T-helper 1 cell treated with Interleukin-12 subunit alpha and Interleukin-12 subunit beta and Interleukin-4 antibody, amounts not matched to agents 30 μg/mL and 1 μg/mL, for 36 hours (primary cell): Measurements from ENCODE around the gene XPO1.
A peak's percentile ranks its signal among the peaks of the same experiment; 100 is the strongest.
"Not testable (repeated sequence)": the region's sequence is repeated elsewhere in the genome, so short reads cannot be mapped to it uniquely, and the experiment has no call there.

Experiments
- H3K27ac Mint-ChIP-seq: one replicate; pipeline ENCODE4 v1.8.0; 2021; ENCODE audit warnings: mild to moderate bottlenecking, mixed read lengths
- H3K27me3 Mint-ChIP-seq: one replicate; pipeline ENCODE4 v1.8.0; 2021; ENCODE audit warnings: low read depth, mixed read lengths
- H3K36me3 Mint-ChIP-seq: one replicate; pipeline ENCODE4 v1.8.0; 2021; ENCODE audit warnings: low read depth, mixed read lengths
- H3K4me1 Mint-ChIP-seq: one replicate; pipeline ENCODE4 v1.8.0; 2021; ENCODE audit warnings: low read depth, mixed read lengths
- H3K4me3 Mint-ChIP-seq: one replicate; pipeline ENCODE4 v1.8.0; 2021; ENCODE audit warnings: mild to moderate bottlenecking, moderate library complexity, mixed read lengths
- H3K9me3 Mint-ChIP-seq: one replicate; pipeline ENCODE4 v1.8.0; 2021; ENCODE audit warnings: mixed read lengths

Gene XPO1

DNA sequence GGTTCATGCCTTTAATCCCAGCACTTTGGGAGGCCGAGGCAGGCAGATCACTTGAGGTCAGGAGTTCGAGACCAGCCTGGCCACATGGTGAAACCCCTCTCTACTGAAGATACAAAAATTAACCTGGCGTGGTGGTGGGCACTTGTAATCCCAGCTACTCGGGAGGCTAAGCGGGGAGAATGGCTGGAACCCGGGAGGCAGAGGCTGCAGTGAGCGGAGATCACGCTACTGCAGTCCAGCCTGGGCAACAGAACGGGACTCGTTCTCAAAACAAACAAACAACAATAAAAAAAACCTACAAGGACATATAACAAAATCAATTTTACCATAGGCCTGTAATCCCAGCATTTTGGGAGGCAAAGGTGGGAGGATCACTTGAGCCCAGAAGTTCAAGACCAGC lies 2.0 kb upstream of the XPO1 start:
- Mint-ChIP-seq H3K27me3 (peaks cover 10% of the 10 kb centered on the region), H3K4me1 (peaks cover 18% of the 10 kb centered on the region)
- not testable (repeated sequence) for H3K4me3 Mint-ChIP-seq, H3K9me3 Mint-ChIP-seq, H3K36me3 Mint-ChIP-seq, H3K27ac Mint-ChIP-seq

DNA sequence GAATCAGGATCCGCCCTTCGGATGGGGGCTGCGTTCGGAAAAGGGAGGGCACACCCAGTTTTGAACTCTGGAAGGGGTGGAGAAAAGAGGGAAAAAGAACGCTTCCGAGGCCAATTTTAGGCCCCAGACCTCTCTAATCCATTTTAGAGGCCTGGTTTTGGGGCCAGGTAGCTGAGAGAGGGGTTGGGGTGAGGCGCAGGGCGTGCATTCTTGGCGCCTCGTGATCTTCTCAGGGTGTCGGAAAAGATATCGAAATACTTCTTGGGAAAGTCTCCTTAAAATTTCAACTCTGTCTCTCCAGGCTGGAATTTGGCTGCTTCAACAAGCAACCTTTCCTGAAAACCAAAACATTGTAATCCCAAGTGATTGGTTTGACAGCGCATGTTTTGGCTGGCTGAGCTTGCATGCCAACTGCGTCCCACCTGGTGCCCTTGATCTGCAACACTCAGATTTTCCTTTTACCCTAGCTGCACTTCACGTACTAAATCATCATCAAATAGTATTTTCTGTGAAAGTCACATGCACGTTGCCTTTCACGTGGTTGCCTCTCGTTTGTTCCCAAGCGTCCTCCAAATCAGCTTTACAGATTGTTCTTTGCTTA lies 864 bp upstream of the XPO1 start:
- peak overlapping the region; percentile 100 for H3K4me3 Mint-ChIP-seq

DNA sequence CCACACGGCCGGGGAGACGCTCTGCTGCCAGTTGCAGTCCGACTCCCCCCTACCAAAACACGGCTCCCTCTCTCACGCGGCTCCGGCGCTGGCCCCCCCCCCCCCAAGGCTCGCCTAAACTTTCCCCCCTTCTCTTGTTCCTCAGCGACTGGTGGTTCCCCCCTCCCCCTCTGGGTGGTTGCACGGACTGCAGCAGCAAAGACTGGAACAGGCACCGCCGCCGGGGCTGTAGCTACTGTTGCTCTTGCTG lies 281 bp downstream of the XPO1 start:
- H3K4me1 Mint-ChIP-seq, result peaks cover 27% of the 10 kb centered on the region
- H3K4me3 Mint-ChIP-seq, result peak overlapping the region; percentile 100
- no peaks in the 10 kb centered on the region for H3K9me3 Mint-ChIP-seq
- H3K36me3 Mint-ChIP-seq, result peaks cover 10% of the 10 kb centered on the region
- peak overlapping the region; percentile 100 for H3K27ac Mint-ChIP-seq
- peaks cover 4% of the 10 kb centered on the region for H3K27me3 Mint-ChIP-seq

More for the DNA sequence above, 864 bp upstream of the XPO1 start:
- no peaks in the 10 kb centered on the region for H3K9me3 Mint-ChIP-seq
- H3K36me3 Mint-ChIP-seq, result peaks cover 10% of the 10 kb centered on the region
- peak overlapping the region; percentile 100 for H3K27ac Mint-ChIP-seq
- H3K4me1 Mint-ChIP-seq, result peaks cover 27% of the 10 kb centered on the region
- H3K27me3 Mint-ChIP-seq, result peaks cover 10% of the 10 kb centered on the region

DNA sequence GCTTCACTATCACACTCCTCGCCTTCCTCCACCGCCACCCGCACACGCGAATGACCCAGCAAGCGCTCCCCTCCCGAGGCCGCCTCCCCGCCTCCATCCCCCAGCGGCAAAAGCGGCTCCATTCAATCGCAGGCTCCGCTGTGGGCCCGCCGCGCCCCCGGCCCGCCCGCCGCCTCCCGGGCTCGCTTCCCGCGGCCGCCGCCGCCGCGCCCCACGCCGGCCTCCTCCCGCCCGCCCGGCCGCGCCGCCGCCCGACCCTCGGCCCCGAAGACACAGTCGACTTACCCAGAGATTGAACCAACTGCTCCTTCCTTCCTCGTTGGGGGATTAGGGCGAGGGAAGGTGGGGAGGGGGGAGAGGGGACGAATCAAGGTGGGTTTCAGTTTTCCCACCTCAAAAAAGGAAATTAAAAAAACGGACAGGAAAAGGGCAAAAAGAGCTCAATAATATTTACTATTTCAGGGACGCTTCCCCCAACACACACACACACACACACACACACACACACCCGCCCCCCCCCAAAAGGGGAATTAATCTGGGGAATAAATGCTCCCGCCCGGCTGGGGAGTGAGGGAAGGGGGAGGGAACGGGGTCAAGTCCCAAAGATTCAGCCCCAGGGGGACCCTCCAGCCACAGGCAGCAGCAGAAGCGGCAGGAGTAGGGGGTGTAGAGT lies 743 bp downstream of the XPO1 start:
- peaks cover 10% of the 10 kb centered on the region for H3K36me3 Mint-ChIP-seq
- peak overlapping the region; percentile 100 for H3K4me3 Mint-ChIP-seq
- H3K27ac Mint-ChIP-seq, result peak overlapping the region; percentile 100
- H3K4me1 Mint-ChIP-seq, result peaks cover 27% of the 10 kb centered on the region
- H3K27me3 Mint-ChIP-seq, result peaks cover 4% of the 10 kb centered on the region
- H3K9me3 Mint-ChIP-seq, result no peaks in the 10 kb centered on the region

DNA sequence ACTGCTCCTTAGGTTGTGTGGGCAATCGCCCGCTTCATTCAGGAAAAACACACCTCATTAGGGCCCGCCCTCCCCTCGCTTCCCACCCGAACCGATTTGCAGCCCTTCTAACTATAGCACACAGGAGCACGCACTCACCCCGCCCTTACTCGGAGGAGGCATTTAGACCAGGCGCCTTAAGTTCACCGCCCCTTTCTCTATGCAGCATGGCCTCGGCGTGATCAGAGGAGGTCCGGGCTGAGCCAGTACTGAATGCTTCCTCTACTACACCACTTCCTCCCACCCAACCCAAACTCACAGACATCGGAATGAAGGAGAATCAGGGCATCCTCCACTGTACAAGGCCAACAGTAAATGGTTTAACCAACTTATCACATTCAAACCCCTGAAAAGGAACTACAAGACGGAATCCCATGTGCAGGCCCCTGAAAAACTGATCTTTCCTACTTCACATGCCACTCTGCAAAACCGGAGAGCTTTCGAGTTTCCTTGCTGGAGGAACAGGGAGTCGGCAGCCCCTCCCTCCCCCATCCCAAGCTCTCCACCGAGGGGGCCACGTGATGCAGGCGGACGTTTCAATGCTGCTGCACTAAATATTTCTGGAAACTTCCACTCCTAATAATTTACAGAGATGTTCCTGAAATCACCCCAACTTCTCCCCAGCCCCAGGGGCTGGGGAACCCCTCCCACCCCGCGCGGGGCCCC lies 1.4 kb downstream of the XPO1 start:
- Mint-ChIP-seq H3K27me3 (peaks cover 4% of the 10 kb centered on the region), H3K4me3 (peak overlapping the region; percentile 96), H3K27ac (peak overlapping the region; percentile 97), H3K4me1 (peaks cover 27% of the 10 kb centered on the region), H3K36me3 (peaks cover 10% of the 10 kb centered on the region), H3K9me3 (no peaks in the 10 kb centered on the region)

DNA sequence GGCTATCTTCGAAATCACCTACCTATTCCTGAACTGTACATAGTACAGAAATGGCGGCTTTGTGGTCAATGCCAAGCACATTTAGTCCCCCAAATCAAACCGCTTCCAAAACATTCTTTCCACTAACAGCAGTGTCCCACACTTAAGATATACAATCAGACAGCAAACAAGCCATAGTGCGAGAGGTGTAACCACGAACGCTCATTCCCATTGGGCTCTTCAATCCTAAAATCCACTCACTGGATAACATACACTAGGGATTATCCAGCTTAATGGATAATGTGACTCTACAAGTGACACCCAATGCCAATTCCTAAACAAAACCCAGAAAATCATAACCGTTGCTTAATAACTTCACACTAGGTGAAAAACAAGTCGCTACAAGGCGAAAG lies 2.0 kb downstream of the XPO1 start:
- Mint-ChIP-seq H3K27ac (peak overlapping the region; percentile 97), H3K36me3 (peaks cover 12% of the 10 kb centered on the region), H3K4me3 (peak overlapping the region; percentile 96), H3K4me1 (peaks cover 29% of the 10 kb centered on the region), H3K27me3 (peaks cover 4% of the 10 kb centered on the region), H3K9me3 (no peaks in the 10 kb centered on the region)

DNA sequence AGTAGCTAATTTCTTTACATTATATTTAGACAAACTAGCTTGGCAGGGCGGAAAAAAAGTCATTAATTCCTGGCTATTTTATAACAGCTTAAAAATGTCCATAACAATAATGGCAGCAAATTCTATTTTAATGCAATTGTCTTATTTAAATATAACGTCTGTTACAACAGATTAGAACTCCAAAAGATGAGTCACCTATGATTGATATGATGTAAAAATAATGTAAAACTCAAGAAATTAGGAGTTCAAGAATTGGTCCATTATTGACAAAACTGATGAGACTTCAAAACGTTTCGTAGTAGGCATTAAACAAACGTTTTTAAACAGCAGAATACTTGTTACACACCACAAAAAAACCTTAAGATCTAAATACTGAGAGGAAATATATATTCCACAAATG lies 2.7 kb downstream of the XPO1 start:
- peak overlapping the region; percentile 97 for H3K27ac Mint-ChIP-seq

DNA sequence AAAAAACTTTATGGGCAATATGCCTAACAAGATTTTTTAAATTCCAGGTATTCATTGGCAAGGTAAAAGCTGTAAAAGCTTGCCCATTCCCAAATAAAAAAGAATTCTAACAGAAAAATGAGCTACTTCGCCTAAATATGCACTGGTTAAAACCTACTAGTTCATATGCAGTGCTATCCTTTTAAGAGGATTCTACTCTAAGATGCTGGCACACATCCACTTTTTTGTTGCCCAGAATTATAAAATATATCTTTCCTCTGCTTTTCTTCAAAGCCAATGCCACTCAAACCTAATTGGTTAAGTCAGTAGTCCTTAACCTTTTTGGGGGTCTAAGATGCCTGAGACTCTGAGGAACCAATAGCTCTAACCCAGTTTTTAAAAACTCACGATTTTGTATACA lies 3.2 kb downstream of the XPO1 start:
- peak overlapping the region; percentile 96 for H3K4me3 Mint-ChIP-seq
- H3K27me3 Mint-ChIP-seq, result peaks cover 4% of the 10 kb centered on the region
- peaks cover 38% of the 10 kb centered on the region for H3K4me1 Mint-ChIP-seq
- peaks cover 15% of the 10 kb centered on the region for H3K36me3 Mint-ChIP-seq
- H3K9me3 Mint-ChIP-seq, result no peaks in the 10 kb centered on the region
- H3K27ac Mint-ChIP-seq, result peak overlapping the region; percentile 47

More for the DNA sequence above, 2.7 kb downstream of the XPO1 start:
- H3K4me3 Mint-ChIP-seq, result peak overlapping the region; percentile 96
- H3K36me3 Mint-ChIP-seq, result peaks cover 12% of the 10 kb centered on the region
- H3K27me3 Mint-ChIP-seq, result peaks cover 4% of the 10 kb centered on the region
- H3K9me3 Mint-ChIP-seq, result no peaks in the 10 kb centered on the region
- peaks cover 32% of the 10 kb centered on the region for H3K4me1 Mint-ChIP-seq

DNA sequence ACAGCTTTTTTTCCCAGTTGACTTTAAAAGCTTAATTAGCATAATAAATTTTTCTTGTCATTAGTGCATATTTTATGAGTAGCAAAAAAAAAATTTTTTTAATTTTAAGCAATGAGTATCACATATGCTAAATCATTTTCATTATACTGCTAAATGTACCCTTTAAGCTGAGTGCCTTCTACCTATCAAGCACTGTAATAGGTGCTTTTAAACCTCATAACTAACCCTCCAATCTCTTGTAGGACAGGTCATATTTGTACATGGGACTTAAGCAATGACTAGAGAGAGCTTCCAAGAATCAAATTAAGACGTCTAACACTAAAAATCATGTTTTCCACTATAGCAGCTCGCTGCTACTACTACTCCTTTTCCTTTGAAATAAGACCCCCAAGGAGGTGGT lies 7.4 kb downstream of the XPO1 start:
- Mint-ChIP-seq H3K27ac (no peak overlapping the region), H3K36me3 (peaks cover 7% of the 10 kb centered on the region), H3K27me3 (no peaks in the 10 kb centered on the region), H3K4me3 (no peak overlapping the region), H3K9me3 (no peaks in the 10 kb centered on the region), H3K4me1 (peaks cover 36% of the 10 kb centered on the region)

DNA sequence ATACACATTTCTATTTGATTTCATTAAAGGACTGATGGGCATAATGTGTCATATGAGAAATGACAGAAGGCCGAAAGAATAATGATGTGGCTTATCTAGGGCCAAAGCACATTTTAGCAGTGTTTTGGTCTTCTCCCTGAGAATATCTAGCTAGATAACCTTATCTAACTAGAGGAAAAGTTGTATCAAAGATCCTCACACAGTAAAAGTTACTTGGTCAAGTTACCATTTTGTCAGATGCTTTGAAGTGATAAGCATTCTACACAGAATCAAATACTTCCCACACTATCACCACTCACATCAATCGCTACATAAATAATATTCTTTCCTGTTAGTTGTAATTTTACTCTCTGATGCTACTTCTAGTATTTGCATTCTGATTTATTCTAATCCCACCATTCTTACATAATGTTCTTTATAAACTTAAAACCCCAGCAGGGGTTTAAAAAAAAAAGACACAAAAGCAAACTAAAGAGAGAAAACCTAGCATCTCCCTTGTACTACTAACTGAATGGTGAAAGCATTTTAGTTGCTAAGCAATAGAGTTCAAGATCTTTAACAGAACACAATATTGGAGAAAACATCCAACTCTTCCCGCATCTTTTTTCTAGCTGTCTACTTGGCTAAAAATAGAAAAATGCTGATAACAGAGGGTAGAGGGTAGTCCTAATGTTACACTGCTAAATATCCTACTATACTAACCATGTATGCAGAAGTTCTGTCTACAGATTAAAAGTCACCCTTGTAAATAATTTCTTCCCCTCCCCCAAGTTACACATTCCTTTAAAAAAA lies 8.0 kb downstream of the XPO1 start:
- Mint-ChIP-seq H3K4me3 (no peak overlapping the region), H3K4me1 (peaks cover 32% of the 10 kb centered on the region), H3K9me3 (no peaks in the 10 kb centered on the region), H3K27ac (no peak overlapping the region), H3K36me3 (peaks cover 7% of the 10 kb centered on the region), H3K27me3 (no peaks in the 10 kb centered on the region)

DNA sequence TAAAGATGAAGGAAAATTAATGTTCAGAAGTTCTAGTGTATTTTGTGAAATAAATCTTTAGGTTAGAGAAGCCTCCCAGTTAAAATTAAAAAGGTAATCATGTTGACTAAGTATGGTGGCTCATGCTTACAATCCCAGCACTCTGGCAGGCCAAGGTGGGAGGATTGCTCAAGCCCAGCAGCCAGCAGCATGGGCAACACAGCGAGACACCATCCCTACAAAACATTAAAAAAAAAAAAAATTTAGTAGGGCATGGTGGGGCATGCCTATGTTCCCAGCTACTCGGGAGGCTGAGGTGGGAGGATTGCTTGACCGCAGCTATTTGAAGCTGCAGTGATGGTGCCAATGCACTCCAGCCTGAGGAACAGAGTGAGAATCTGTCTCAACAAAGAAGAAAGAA lies 17.9 kb downstream of the XPO1 start:
- Mint-ChIP-seq H3K4me3 (no peak overlapping the region), H3K27me3 (no peaks in the 10 kb centered on the region), H3K36me3 (peaks cover 37% of the 10 kb centered on the region), H3K27ac (no peak overlapping the region), H3K4me1 (peaks cover 15% of the 10 kb centered on the region), H3K9me3 (no peaks in the 10 kb centered on the region)

DNA sequence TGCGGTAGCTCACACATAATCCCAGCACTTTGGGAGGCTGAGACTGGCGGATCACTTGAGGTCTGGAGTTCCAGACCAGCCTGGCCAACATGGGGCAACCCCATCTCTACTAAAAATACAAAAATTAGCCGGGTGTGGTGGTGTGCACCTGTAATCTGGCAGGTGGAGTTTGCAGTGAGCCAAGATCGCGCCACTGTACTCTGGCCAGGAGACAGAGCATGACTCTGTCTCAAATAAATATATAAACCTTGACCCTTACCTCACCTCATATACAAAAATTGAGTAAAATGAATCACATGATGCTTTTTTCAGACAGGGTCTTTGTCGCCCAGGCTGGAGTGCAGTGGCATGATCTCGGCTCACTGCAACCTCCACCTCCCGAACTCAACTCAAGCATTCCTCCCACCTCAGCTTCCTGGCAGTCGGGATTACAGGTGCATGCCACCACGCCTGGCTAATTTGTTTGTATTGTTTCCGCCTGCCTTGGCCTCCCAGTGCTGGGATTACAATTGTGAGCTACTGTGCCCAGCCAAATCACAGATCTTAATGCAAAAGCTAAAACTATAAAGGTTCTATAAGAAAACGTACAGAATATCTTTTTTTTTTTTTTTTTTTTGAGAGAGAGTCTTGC lies 25.3 kb downstream of the XPO1 start:
- Mint-ChIP-seq H3K36me3 (peaks cover 36% of the 10 kb centered on the region), H3K4me1 (peaks cover 3% of the 10 kb centered on the region), H3K27ac (no peak overlapping the region), H3K4me3 (no peak overlapping the region), H3K27me3 (no peaks in the 10 kb centered on the region), H3K9me3 (no peaks in the 10 kb centered on the region)

DNA sequence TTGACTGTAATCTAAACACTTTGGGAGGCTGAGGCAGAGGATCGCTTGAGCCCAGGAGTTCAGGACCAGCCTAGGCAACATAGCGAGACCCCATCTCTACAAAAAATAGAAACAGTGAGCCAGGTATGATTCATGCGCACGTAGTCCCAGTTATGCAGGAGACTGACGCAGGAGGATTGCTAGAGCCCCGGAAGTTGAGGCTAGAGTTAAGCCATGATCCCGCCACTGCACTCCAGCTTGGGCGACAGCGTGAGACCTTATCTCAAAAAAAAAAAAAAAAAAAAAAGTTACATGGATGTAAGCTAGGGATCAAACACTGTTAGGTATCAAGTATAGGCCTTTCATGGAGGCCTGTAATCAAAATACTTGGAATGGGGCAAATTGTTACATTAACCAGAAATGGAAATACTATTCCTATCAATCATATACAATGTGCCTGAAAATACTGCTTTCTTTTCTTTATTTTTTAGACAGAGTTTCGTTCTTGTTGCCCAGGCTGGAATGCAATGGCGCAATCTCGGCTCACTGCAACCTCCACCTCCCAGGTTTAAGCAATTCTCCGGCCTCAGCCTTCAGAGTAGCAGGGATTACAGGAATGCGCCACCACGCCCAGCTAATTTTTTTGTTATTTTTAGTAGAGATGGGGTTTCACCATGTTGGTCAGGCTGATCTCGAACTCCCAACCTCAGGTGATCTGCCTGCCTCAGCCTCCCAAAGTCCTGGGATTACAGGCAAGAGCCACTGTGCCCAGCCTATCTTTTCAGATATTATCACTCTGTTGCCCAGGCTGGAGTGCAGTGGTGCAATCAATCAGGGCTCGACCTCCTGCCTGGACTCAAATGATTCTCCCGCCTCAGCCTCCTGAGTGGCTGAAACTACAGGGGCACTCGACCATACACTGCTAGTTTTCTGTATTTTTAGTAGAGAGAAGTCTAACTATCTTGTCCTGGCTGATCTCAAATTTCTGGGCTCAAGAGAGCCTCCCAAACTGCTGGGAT lies 27.2 kb downstream of the XPO1 start:
- H3K36me3 Mint-ChIP-seq, result peaks cover 32% of the 10 kb centered on the region
- H3K9me3 Mint-ChIP-seq, result no peaks in the 10 kb centered on the region
- no peaks in the 10 kb centered on the region for H3K27me3 Mint-ChIP-seq
- H3K27ac Mint-ChIP-seq, result no peak overlapping the region
- peaks cover 4% of the 10 kb centered on the region for H3K4me1 Mint-ChIP-seq
- no peak overlapping the region for H3K4me3 Mint-ChIP-seq
